GM18511 (cell line): ENCODE results near the gene SYTL2.
"Not testable (repeated sequence)": the region's sequence is repeated elsewhere in the genome, so short reads cannot be mapped to it uniquely, and the experiment has no call there.

Experiments used
- ATAC-seq: cut with Tn5 transposase; IDR thresholded peaks from one replicate; pipeline ENCODE4 v1.9.1; 2021; ENCODE audit warnings: mild to moderate bottlenecking, moderate library complexity; ENCODE audit not compliant: unreplicated experiment

The SYTL2 gene

DNA sequence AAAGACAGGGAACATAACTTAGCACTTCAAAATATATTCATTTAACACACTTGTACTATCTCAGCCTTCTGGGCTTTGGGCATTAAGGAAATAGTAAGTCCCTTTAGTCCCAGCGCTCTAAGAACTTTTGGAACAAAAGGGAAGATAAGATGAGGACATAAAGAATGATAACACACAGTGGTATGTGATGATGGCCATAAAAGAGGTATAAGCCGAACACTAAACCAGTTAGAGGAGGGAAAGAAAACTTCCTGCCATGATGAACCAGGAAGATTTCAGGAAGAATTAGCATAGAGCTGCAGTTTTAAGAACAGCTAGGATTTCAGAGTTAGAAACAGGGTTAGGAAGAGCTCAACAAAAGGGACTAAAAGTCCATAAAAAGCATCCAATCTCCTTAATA is 11.8 kb downstream of the SYTL2 start:
- ATAC-seq = no peak

DNA sequence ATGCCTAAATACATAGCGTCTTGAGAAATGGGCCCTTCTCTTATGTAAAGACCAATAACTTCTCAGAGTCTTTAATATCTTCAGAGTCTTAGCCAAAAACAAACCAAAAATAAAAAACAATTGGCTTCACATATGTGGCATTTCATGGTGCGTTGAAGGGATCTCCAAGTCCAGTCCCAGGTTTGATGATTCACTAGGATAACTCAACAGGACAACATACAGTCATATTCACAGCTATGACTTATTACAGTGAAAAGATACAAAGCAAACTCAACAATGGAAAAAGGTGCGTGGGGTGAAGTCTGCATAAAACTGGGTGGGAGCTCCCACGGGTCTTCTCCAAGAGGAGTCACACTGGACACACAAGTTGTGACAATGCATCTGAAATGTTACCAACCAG is 12.6 kb downstream of the SYTL2 start:
- ATAC-seq = no peak

DNA sequence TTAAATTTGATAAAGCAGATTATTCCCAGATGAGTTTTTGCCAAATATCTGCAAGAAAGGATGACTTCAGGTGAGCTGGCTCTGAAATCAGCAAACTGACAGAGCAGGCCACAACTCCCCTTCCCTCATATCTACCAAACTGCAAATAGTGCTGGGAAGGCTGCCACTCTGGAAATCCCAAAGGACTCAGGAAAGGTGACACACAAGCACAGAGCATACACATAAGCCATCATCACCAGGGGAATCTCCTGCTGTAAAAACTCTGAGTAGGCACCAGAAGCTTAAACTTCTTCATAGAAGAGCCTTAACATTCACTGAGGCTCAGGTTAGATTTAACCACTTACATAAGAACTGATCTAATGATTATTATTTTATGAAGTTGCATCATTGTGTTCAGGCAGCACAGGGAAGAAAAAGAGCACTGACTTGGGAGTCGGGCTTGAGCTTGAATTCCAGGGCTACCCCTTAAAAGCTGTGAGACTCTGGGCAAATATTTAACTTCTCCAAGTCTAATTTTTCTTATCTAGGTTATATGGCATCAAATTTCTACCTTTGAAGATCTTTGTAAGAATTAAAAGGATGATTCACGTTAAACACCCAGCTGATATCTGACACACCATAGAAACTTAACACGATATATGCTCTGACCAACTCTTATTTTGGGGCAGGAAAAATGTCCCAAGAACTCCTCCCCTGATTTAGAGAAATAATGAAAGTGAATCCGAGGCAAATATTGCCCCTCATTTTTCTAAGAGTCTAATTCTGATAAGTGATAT is 15.0 kb downstream of the SYTL2 start:
- no peak for ATAC-seq

DNA sequence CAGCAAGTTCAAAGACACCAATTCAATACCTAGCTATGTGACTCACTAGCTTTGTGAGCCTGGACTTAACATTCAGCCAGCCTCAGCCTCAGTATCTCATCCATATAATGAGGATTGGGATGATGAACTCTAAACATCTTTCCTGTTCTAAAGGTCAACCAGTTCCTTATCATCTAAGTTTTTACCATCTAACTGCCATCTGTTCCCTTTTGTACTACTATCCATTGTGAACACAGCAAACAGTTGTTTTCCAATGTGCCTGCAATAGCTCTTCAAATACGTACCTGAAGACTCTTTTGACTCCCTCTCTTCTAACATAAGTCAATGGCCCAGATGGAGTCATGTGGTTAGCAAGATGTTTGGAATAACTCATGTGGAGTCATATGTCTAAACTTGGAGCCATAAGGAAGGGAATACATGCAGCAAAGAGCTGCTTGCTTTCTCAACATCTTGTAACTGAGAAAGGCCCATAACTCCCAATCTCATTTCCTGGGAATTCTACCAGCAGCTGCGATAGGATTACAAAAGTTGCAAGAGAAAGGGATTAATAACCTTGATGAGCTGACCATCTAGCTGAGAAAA is 19.4 kb downstream of the SYTL2 start:
- ATAC-seq = no peak

DNA sequence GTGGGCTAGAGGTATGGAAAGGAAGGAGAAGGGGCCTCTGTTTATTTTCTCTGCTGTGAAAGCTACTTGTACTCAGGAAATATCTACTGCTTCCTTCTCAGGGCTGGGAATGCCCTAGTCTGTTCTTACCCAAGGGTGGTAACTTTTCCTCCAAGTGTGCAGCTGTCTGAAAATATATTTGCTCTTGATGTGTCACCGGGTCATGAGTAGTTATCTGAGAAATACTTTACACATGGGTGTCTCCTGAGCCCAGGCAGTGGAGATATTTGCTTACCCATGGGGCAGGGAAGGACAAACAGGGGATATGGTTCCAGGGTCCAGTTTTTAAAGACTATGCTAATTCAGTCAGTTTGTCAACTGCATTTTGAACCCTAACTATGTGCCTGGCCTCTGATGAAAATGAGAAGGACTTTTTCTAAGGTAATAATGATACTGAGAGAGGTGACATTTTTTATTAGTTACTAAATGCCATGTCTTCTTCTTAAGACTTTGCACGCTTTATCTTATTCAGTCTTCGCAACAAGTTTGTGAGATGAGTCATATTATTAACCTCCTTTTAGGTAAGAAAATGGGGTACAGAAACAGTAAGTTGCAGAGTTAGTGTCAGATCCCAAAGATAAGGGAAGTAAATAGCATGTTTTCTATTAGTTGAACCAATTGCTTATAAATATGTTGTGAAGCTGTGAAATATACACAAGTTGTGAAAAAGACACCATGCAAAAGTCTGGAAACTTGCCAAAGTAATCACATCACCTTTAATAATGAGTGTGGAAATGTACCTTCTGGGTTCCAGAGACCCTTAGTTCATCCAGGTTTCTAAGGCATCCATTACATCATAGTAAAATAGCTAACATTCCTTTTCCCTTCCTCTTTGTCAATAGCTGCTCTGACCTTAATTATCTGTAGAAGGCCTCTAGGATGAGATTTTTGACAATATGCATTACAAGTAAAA is 22.9 kb downstream of the SYTL2 start:
- ATAC-seq = peak; percentile 69

DNA sequence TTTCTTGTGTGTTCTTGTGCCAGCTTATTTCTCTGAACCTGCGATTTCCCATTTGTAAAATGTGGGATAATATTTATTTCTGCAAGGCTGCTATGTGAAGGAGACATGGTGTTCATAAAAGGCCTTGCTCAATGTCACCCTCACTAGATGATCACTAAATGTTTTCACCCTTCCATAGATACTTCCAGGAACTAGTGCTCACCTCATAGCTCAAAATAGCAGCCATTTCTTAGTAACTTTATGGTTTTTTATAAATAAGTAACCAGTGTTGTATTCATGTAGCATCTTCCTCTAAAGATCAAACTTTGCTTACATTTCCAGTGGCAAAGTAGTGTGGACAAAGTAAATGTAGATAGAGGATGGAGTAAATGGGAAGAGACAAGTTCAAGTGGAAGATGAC is 23.8 kb downstream of the SYTL2 start:
- ATAC-seq = peak; percentile 48

DNA sequence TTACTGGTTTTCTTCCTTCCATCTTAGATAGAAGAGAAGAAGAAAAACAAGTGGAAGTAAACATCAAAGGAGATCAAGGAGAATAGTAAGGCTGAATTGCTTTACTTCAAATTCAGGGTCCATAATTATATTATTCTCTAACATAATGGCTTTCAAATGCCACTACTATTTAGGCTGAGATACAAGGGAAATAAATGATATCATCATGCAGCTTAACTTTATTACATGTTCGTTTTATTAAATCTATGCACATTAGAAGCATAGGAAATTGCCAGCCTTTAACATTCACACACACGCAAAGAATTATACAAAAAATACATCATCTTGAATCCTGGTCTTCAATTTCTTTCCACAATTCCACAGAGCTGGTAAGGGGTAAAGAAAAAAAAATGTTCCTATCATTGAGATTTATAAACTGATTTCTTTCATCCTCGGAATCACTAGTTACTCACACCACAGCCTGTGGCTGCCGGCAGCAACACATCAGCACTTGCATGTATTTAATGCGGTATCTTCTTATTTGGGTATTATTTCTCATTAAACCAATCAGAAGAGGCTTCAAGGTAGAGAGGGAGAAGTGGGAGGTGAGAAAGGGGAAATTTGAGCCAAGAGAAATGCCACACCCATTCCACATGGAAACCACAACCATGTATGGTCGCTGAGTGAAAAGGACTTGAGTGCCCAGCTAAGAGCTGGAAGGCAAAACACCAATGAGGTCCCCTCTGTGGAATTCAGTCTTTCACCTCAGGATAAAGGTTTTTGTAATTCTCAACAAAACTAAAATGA is 26.3 kb downstream of the SYTL2 start:
- ATAC-seq = no peak

DNA sequence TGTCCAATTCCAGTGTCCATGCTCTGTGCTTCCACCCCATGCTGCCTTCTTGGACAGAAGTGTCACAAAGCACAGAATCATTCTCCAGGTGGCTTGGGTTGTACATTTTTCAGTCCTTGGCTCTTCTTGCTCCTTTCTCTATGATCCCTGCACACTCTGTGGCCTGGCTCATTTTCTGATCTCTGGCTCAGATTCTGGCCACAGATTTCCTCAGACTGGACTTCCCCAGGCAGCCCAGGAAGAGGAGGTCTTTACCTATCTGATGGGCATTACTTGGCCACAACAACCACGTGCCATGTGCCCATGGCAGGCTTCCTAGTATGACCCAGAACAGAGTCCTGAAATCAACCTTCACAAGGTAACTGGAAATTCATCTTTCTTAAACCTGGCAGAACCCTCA is 27.2 kb downstream of the SYTL2 start:
- ATAC-seq = no peak

DNA sequence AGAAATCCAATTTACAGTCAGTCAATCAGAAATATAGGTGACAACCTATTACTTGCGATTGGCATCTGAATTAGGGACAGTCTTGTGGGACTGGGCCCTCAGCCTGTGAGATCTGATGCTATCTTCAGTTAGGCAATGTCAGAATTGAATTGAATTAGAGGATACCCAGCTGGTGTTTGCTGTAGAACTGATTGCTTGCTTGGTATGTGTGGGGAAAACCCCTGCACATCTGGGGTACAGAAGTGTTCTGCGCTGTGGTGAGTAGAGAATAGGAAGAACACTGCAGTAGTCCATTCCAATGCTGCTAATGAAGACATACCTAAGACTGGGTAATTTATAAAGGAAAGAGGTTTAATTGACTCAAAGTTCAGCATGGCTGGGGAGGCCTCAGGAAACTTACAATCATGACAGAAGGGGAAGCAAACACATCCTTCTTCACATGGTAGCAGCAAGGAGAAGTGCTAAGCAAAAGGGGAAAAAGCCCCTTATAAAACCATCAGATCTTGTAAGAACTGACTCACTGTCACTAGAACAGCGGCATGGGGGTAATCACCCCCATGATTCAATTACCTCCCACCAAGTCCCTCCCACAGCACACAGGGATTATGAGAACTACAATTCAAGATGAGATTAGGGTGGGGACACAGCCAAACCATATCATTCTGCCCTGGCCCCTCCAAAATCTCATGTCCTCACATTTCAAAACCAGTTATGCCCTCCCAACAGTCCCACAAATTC is 30.0 kb downstream of the SYTL2 start:
- not testable (repeated sequence) for ATAC-seq

DNA sequence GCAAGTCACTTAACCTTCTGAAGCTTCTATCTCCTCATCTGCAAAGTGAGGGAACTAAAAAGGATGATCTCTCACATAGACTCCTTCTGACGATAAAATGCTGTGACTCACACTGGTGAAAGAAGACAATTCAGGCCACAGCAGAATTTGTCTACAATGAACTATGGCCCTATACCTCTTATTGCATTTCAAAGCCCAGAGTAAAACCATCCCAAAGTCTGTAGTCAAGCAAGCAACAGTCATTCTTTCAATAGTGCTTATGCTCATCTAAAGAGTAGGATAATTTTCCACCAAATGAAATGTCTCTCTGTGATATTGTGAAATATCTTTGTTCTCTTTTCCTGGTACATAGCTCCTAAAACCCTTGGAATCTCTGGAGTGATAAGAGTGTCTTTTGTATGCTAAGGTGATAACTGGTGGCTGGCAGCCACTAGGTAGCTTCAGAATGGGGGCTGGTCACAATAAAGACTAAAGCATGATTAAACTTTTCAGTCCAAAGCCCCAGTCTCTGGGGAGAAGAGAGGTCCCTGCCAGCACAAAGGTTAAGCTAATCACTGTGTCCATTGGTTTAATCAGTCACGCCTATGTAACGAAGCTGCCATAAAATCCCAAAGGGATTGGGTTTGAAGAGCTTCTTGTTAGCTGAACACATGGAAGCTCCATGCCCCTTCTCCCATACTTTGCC is 30.8 kb downstream of the SYTL2 start:
- no peak for ATAC-seq

DNA sequence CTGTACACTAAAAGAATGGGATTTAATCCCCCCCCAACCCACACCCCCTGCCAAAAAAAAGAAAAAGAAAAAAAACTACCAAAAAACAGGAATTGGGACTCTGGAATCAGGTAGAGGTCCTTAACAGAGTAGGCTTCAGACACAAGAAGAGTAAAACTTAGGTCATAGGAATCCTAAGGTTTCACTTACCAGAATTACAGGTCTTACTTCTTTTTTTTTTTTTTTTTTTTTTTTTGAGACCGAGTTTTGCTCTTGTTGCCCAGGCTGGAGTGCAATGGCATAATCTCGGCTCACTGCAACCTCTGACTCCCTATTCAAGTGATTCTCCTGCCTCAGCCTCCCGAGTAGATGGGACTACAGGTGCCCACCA is 33.4 kb downstream of the SYTL2 start:
- not testable (repeated sequence) for ATAC-seq

DNA sequence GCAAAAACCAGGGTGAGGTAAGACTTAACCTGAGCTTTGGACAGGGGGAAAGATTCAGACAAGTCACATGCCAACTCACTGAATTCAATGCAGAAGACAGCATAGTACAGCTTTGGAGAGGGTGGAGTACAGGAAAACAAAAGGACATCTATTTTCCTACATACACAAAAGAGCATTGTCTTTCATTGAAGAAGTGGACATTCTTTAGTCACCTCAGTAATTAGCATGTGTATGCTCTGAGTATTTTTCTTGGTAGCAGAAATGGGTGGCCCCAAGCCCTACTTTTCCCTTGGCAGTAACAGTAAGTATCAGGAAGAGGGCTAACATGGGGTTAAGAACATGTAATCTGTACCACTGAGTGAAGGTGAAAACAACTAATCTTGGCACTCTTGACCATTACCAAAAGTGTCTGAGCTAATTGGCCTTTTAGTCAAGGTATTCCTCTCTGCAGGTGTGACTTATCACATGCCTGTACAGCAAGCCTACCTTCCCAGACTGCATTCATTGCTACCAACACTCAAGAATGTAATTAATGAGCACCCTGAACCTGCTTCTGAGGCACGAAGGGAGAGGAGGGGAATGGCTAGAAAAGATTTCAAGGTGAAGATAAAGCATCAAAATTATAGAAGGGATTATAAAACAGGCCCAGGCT is 33.9 kb downstream of the SYTL2 start:
- ATAC-seq = no peak

DNA sequence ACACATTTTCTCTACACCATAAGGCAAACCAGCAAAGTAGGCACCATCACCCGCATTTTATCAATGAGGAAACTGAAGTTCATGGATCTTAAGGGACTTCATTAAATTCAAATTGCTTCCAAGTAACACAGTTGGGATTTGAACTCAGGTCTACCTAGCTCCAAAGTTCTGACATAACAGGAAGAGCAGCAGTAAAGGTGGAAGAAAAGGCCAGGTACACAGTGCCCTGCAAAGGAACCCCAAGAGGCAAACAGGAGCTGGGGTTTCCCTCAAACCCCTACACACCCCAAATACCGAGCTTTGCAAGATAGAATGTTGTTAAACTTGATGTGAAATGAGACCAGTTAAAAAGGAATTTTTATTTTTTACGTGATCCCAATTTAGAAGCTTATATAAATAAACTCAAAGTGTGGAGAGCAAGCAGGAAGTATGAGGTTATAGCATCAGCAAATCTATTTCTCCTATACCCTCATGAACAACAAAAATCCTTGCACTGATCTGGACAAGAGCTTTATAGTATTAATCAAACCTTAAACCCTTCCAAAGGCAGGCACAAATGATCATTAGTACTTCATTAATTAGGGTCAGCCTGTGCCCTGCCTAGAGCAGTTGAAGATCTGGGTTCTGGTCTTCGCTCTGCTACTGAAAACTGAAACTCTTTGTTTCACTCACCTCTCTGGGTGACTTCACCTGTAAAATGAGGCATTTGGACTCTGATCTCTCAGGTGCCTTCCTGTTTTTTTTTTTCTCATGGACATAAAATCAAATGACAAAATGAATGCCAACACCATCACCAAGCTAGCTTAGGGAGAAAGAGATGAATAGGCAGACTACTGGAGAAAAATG is 36.5 kb downstream of the SYTL2 start:
- ATAC-seq = no peak

DNA sequence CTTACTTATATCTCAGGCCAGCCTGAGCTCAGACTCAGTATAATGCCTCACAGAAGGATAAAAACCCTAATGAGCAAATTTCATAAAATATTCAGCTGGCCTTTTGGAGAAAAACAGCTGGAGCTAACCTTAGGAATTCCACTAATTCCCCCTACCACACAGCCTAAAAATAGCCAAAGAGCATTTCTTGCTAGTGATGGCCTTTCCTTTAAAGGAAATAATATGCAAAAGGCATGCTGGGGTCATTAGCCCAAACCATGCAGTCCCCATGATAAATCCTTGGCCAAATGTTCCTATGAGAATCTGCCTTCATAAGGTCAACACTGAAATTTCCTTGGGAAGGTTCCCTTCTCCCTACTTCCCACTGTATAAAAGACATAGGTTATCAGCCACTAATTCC is 38.2 kb downstream of the SYTL2 start:
- ATAC-seq = no peak

DNA sequence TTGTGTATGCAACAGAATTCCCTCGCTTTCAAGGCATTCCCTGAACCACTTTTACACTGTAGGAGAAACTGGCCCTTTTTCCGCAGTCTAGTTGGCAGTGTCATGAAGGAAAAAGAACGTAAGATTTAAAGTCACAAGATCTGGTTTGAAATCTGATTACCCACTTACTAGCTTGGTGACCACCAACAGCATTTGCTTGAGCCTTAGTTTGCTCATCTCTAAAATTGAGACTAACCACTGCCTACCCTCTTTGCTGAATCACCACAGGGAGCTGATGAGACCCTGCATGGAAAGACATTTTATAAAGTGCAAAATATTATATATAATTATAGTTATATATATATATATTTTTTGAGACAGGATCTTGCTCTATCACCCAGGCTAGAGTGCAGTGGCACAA is 39.4 kb downstream of the SYTL2 start:
- no peak for ATAC-seq

DNA sequence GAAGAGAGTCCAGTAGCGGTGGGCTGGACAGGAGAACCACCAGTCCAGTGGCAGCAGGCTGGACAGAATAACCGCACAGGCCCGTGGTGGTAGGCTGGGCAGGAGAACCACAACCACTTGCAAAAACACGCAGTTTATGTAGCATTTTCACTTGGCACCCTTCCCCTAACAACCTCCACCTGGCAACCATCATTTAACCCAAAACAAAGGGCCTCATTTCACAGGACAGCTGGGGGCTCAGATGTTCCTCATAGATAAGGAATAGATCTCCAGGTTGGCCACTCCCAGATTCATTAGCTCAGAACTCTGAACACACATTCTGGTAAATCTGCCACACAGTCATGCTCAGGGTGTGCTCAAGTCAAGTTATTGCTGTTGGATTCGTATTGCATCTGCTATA is 41.2 kb downstream of the SYTL2 start:
- no peak for ATAC-seq

DNA sequence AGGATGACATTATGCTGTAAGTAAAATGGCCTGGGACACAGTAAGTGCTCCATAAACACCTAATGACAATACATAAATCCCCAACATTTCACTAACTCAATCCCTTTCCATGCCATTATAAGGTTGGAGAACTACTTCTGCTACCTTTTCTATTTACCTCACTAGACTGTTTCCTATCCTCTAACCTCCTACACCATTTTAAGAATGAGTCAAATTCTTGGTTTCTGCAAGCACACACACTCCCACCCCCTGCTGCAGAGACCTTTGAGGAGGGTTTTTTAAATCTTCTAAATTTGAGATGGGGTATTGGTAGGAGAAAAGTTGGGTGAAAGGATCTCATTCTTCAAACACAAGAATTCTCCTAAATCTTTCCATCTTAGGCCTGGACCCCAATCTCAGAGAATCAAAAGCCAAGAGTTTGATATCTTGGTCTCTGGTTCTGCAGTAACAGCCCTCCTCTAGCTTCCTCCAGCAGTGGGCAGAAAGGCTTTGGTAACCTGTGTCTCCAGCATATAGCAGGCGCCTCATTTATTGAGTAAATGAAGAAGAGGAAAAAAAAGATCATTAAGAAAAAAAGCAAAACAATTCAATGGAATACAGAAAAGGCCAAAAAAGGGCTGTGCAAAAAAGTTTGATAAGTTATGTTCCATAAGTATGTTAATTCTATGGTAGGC is 42.3 kb downstream of the SYTL2 start:
- peak; percentile 61 for ATAC-seq
